Stimulated activated CD8-positive, alpha-beta memory T cell treated with anti-CD3 and anti-CD28 coated beads, Interleukin-4, amount 100 ng/mL, for 24 hours (primary cell): ENCODE results near the gene BBOF1.
"Not testable (repeated sequence)": the region's sequence is repeated elsewhere in the genome, so short reads cannot be mapped to it uniquely, and the experiment has no call there.

Experiments used
- DNase-seq: peaks from one replicate; pipeline ENCODE4 v3.0.0-alpha.2; 2020; ENCODE audit warnings: low read depth

Gene BBOF1

DNA sequence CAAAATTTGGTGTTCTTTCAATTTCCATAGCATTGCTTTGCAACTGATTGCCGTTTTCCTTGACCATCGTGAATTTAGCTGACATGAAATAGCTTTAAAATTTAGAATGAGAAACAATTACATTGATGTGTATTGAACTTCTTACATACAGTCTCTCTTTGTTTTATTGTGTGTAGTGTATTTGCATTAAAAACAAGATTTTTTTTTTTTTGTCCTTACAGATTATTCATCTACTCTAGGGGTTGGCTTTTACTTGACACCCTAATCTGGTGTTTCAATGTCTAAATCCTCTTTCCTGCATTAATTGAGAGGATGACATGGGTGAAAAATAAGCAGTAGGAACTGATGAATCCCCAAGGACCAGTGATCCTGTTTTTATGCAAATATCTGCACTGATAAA lies 86.2 kb downstream of the BBOF1 start:
- no peak for DNase-seq

DNA sequence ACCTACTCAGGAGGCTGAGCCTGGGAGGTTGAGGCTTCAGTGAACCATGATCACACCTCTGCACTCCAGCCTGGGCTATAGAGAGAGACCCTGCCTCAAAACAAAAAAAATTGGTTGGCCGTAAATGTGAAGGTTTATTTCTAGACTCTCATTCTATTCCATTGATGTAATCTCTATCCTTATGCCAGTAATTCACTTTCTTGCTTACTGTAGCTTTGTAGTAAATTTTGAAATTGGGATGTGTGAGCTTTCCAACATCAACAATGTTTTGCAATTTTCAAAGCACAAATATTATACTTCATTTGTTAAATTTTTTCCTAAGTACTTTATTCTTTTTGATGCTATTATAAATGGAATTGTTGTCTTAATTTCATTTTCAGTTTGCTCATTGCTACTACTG lies 90.2 kb downstream of the BBOF1 start:
- DNase-seq = no peak

DNA sequence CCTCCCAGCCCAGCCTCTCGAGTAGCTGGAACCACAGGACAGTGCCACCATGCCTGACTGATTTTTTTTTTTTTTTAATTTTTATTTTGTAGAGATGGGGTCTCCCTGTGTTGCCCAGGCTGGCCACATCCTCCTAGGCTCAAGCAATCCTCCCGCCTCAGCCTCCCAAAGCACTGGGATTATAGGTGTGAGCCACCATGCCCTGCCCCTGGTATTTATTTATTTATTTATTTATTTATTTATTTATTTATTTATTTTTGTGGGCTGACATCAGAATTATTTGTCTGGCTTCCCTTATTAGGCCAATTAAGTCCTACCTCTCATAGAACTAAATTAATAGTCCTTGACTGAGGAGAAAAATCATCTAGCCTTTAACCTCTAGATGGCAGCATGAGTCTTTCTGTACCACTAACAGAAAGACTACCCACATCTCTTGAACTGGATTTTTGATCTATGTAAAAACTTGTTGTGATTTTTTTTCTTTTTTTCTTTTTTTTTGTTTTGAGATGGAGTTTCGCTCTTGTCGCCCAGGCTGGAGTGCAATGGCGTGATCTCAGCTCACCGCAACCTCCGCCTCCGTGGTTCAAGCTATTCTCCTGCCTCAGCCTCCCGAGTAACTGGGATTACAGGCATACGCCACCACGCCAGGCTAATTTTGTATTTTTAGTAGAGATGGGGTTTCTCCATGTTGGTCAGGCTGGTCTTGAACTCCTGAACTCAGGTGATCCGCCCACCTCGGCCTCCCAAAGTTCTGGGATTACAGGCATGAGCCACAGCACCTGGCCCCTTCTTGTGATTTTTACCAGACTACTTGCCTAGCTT lies 92.5 kb downstream of the BBOF1 start:
- not testable (repeated sequence) for DNase-seq
